H1 (cell line): ENCODE data around the gene CDC26. TPM values are rescaled to one million over a fixed set of nuclear protein-coding genes. Genes with fewer than 3 reads are reported as not detected.

Source experiments
- CTCF ChIA-PET: fragments of 300-600 bp; sonication (Branson Sonifier 250); formaldehyde crosslinking; loops from one replicate; lab custom pipeline; 2021; ENCODE audit not compliant: partially characterized antibody; lab: Charles Lee
- POLR2A ChIA-PET: fragments of 300-600 bp; sonication (Branson Sonifier 250); formaldehyde crosslinking; loops from one replicate; lab custom pipeline; 2021; ENCODE audit warnings: inconsistent platforms; ENCODE audit not compliant: partially characterized antibody; lab: Charles Lee
- DNase-seq, 2 experiments: peaks; one replicate each; pipeline versions ENCODE4 v3.0.0 to v3.0.0-alpha.2; 2010 to 2022; ENCODE audit warnings: low spot score in 2 of 2, low read depth in 1 of 2, mixed read lengths in 1 of 2
- FAIRE-seq: peaks from 2 replicates; lab custom pipeline; 2011; peaks lifted over from hg19 to GRCh38; lab: Jason Lieb, UNC
- H2AFZ ChIP-seq: 2 replicates; pipeline ENCODE4 v1.8.1; 2012; ENCODE audit warnings: low read length, inconsistent platforms
- H2AK5ac ChIP-seq: 2 replicates; pipeline ENCODE4 v1.6.1; 2013; ENCODE audit warnings: low read depth, low read length
- H2BK120ac ChIP-seq: replicated peaks from 2 replicates; pipeline ENCODE3; 2013; ENCODE audit warnings: low read depth, low read length, inconsistent platforms
- H2BK12ac ChIP-seq: 2 replicates; pipeline ENCODE4 v1.6.1; 2013; ENCODE audit warnings: low read depth, low read length
- H2BK15ac ChIP-seq: 2 replicates; pipeline ENCODE4 v1.6.1; 2013; ENCODE audit warnings: low read length
- H2BK20ac ChIP-seq: 2 replicates; pipeline ENCODE4 v1.6.1; 2013; ENCODE audit warnings: low read length
- H2BK5ac ChIP-seq: 2 replicates; pipeline ENCODE4 v1.6.1; 2013; ENCODE audit warnings: low read depth, low read length
- H3K14ac ChIP-seq: 2 replicates; pipeline ENCODE4 v1.6.1; 2013; ENCODE audit warnings: inconsistent platforms; ENCODE audit not compliant: insufficient read length
- H3K18ac ChIP-seq: 2 replicates; pipeline ENCODE4 v1.6.1; 2013; ENCODE audit warnings: low read length; ENCODE audit errors: extremely low read depth
- H3K23ac ChIP-seq: 2 replicates; pipeline ENCODE4 v1.6.1; 2013; ENCODE audit warnings: inconsistent platforms; ENCODE audit not compliant: insufficient read length
- H3K23me2 ChIP-seq: 2 replicates; pipeline ENCODE4 v1.6.1; 2013; ENCODE audit warnings: low read depth, low read length
- H3K27ac ChIP-seq: 2 replicates; pipeline ENCODE4 v1.6.1; 2011; ENCODE audit warnings: low read depth, low read length, inconsistent platforms
- H3K27me3 ChIP-seq, 4 experiments: replicated peaks in 1 of 4; 1 replicate in 1 of 4; 2 replicates in 3 of 4; pipeline versions ENCODE4 v1.6.1 to v1.8.1; 2011 to 2013; ENCODE audit warnings: low read length in 3 of 4, mild to moderate bottlenecking in 3 of 4, inconsistent platforms in 2 of 4, mixed read lengths in 2 of 4, moderate library complexity in 1 of 4; ENCODE audit not compliant: control insufficient read depth in 3 of 4, insufficient read depth in 3 of 4; ENCODE audit errors: extremely low read depth in 1 of 4
- H3K36me3 ChIP-seq, 4 experiments: 2 replicates each; pipeline versions ENCODE4 v1.6.1 to v1.8.1; 2011 to 2013; ENCODE audit warnings: mild to moderate bottlenecking in 4 of 4, low read length in 3 of 4, moderate library complexity in 2 of 4, control low read depth in 1 of 4, inconsistent platforms in 1 of 4; ENCODE audit not compliant: insufficient read depth in 4 of 4, control insufficient read depth in 2 of 4
- H3K4ac ChIP-seq: replicated peaks from 2 replicates; pipeline ENCODE3; 2013; ENCODE audit warnings: low read length, low read depth, mixed read lengths, inconsistent platforms; ENCODE audit not compliant: insufficient read length
- H3K4me1 ChIP-seq, 4 experiments: replicated peaks in 1 of 4; 1 replicate in 1 of 4; 2 replicates in 3 of 4; pipeline versions ENCODE4 v1.6.1 to v1.8.1; 2011 to 2013; ENCODE audit warnings: low read length in 3 of 4, inconsistent platforms in 2 of 4, mixed read lengths in 1 of 4; ENCODE audit not compliant: insufficient read depth in 4 of 4, control insufficient read depth in 3 of 4
- H3K4me2 ChIP-seq, 2 experiments: 2 replicates each; pipeline versions ENCODE4 v1.6.1 to v1.8.1; 2011 to 2013; ENCODE audit warnings: low read depth in 2 of 2, low read length in 2 of 2, control low read depth in 1 of 2, inconsistent platforms in 1 of 2, mild to moderate bottlenecking in 1 of 2; ENCODE audit not compliant: insufficient read depth in 1 of 2
- H3K4me3 ChIP-seq, 4 experiments: fragments of 200-600, 300-600 bp in 1 of 4; sonication (generic), shearing (Covaris generic), sonication (Bioruptor Twin) in 1 of 4; 2 replicates each; pipeline versions ENCODE4 v1.5.1 to v1.8.1; 2011 to 2016; ENCODE audit warnings: low read length in 4 of 4, low read depth in 3 of 4, control low read depth in 2 of 4, inconsistent platforms in 2 of 4, mild to moderate bottlenecking in 2 of 4, mixed read lengths in 1 of 4, moderate library complexity in 1 of 4; ENCODE audit not compliant: insufficient read depth in 2 of 4; ENCODE audit errors: extremely low read depth in 1 of 4
- H3K56ac ChIP-seq: replicated peaks from 2 replicates; pipeline ENCODE3; 2013; ENCODE audit warnings: low read depth, mild to moderate bottlenecking, mixed read lengths, low read length, inconsistent platforms; ENCODE audit not compliant: insufficient read length
- H3K79me1 ChIP-seq: 2 replicates; pipeline ENCODE4 v1.6.1; 2013; ENCODE audit warnings: low read depth, low read length, control low read depth
- H3K79me2 ChIP-seq, 2 experiments: 2 replicates each; pipeline versions ENCODE4 v1.6.1 to v1.8.1; 2012 to 2013; ENCODE audit warnings: low read length in 2 of 2, mild to moderate bottlenecking in 2 of 2, inconsistent platforms in 1 of 2; ENCODE audit not compliant: insufficient read depth in 2 of 2, control insufficient read depth in 1 of 2
- H3K9ac ChIP-seq, 4 experiments: replicated peaks in 1 of 4; 1 replicate in 1 of 4; 2 replicates in 3 of 4; pipeline versions ENCODE4 v1.6.1 to v1.8.1; 2011 to 2013; ENCODE audit warnings: low read depth in 3 of 4, low read length in 3 of 4, control low read depth in 2 of 4, mild to moderate bottlenecking in 2 of 4, moderate library complexity in 2 of 4, inconsistent platforms in 1 of 4; ENCODE audit errors: extremely low read depth in 1 of 4
- H3K9me3 ChIP-seq, 2 experiments: 2 replicates each; pipeline versions ENCODE4 v1.6.1 to v1.8.1; 2012 to 2013; ENCODE audit warnings: mild to moderate bottlenecking in 2 of 2, moderate library complexity in 2 of 2, control low read depth in 1 of 2, inconsistent platforms in 1 of 2, low read depth in 1 of 2, low read length in 1 of 2, mixed read lengths in 1 of 2; ENCODE audit not compliant: insufficient read depth in 2 of 2
- H4K20me1 ChIP-seq, 2 experiments: replicated peaks in 1 of 2; 2 replicates each; pipeline versions ENCODE3 to v1.8.1; 2011 to 2013; ENCODE audit warnings: inconsistent platforms in 2 of 2, low read length in 2 of 2, mild to moderate bottlenecking in 1 of 2; ENCODE audit not compliant: insufficient read depth in 2 of 2, control insufficient read depth in 1 of 2
- H4K5ac ChIP-seq: 2 replicates; pipeline ENCODE4 v1.6.1; 2013; ENCODE audit warnings: low read length, low read depth, mixed read lengths, inconsistent platforms; ENCODE audit not compliant: insufficient read length
- H4K8ac ChIP-seq: 2 replicates; pipeline ENCODE4 v1.8.0; 2013; ENCODE audit warnings: mild to moderate bottlenecking, moderate library complexity, low read length, inconsistent platforms; ENCODE audit not compliant: insufficient read depth; ENCODE audit errors: extremely low read depth
- H4K91ac ChIP-seq: replicated peaks from 2 replicates; pipeline ENCODE3; 2013; ENCODE audit warnings: low read length, mixed read lengths, inconsistent platforms; ENCODE audit not compliant: insufficient read length
- ASH2L ChIP-seq: fragments of 200-600, 300-600 bp; sonication (generic); IDR thresholded peaks from one replicate; pipeline ENCODE4 v1.7.1; 2017; ENCODE audit warnings: low read length
- JUND ChIP-seq: IDR thresholded peaks from 2 replicates; pipeline ENCODE4 v1.6.1; 2011; ENCODE audit warnings: mild to moderate bottlenecking, improper control_type of control experiment, low read length
- SP2 ChIP-seq: IDR thresholded peaks from 2 replicates; pipeline ENCODE4 v1.6.1; 2012; ENCODE audit warnings: mild to moderate bottlenecking, low read length, inconsistent platforms
- WGBS, 2 experiments: shearing (Covaris generic) in 1 of 2; methylation state at CpG; one replicate each; pipeline versions ENCODE4 v1.1.6 to v1.1.7; 2013 to 2015; ENCODE audit warnings: low lambda C conversion rate in 2 of 2, mixed read lengths in 2 of 2, inconsistent platforms in 1 of 2, low coverage in 1 of 2, missing lambda C conversion rate in 1 of 2; ENCODE audit not compliant: insufficient replicate concordance in 2 of 2, insufficient coverage in 1 of 2, insufficient read length in 1 of 2; ENCODE audit errors: extremely low coverage in 1 of 2, missing lambda C conversion rate in 1 of 2; 5-methylcytosine and 5-hydroxymethylcytosine counted together
- polyA plus RNA-seq, 7 experiments: library from polyadenylated mRNA; depleted of rRNA in 3 of 7; stranded (reverse) in 5 of 7; unstranded in 2 of 7; fragments of >200 nt in 5 of 7; fragments of 200-250 nt in 2 of 7; gene quantifications; 1 replicate in 5 of 7; 2 replicates in 1 of 7; 4 replicates in 1 of 7; pipeline versions ENCODE4 v1.2.1 to v1.2.3, GENCODE V29; 2011 to 2013; ENCODE audit warnings: missing spikeins in 2 of 7, mixed read lengths in 2 of 7
- total RNA-seq: library from RNA; stranded (reverse); fragmentation: NEBNext Ultra II Directional; extraction: Animal tissue kit (Norgen Biotek cat#: 25700); gene quantifications from 2 replicates; pipeline ENCODE4 v1.2.1, GENCODE V29; 2021

The CDC26 gene
- total and polyA plus RNA-seq, 2 of the 8 experiments (the other 6 are each of a cell fraction or from before 2014, with no cell fraction given): 31.5 to 41.9 TPM

DNA sequence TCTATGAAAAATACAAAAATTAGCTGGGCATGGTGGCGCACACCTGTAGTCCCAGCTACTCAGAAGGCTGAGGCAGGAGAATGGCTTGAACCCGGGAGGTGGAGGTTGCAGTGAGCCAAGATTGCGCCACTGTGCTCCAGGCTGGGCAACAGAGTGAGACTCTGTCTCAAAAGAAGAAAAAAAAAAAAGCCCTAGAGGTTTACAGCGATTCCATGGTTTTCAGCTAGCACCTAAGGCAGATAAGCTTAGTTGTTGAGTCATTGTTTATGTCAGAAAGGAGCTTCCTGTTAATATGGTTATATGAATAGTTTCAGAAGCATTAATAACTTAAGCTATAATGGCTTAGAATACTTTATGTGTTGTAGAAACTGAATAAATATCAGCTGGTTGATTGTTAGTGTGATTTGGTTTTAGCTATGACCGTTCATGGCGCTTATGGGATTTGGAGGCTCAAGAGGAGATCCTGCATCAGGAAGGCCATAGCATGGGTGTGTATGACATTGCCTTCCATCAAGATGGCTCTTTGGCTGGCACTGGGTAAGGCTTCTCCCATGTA, 14.8 kb upstream of the CDC26 start:
- Histone ChIP-seq H2AK5ac (no peak overlapping the region), H3K9ac (no peak overlapping the region), H3K4me1 (no peaks in the 10 kb centered on the region), H4K20me1 (peaks cover 0 to 3% of the 10 kb centered on the region in 2 experiments), H3K79me2 (no peaks in the 10 kb centered on the region), H3K27ac (no peak overlapping the region), H3K14ac (no peak overlapping the region), H3K4me2 (no peak overlapping the region), H3K4me3 (no peak overlapping the region), H2BK15ac (no peak overlapping the region), H3K56ac (no peak overlapping the region), H2BK120ac (no peak overlapping the region), H3K18ac (no peak overlapping the region), H3K27me3 (no peaks in the 10 kb centered on the region)
- CTCF ChIA-PET: interaction anchor here (0.6 kb wide), 1 partner anchor 50 kb away, joined by 3 read pairs; the partner anchor contains the start of gene WDR31
- FAIRE-seq: no peak
- no peak for TF ChIP-seq SP2
- TF ChIP-seq JUND: no peak
- TF ChIP-seq ASH2L: no peak
- TF ChIP-seq, all 59 proteins: peak for 0
- Histone ChIP-seq H3K4ac (no peak overlapping the region), H3K36me3 (peaks cover 28 to 76% (median 68%) of the 10 kb centered on the region in 4 experiments), H3K23me2 (no peaks in the 10 kb centered on the region), H4K91ac (no peak overlapping the region), H2BK5ac (no peak overlapping the region), H4K8ac (no peak overlapping the region), H2BK12ac (no peak overlapping the region), H3K23ac (no peak overlapping the region), H2AFZ (no peak overlapping the region), H3K9me3 (no peaks in the 10 kb centered on the region), H3K79me1 (no peaks in the 10 kb centered on the region), H2BK20ac (no peak overlapping the region), H4K5ac (no peak overlapping the region)
- 89% methylated on average over 6 of the region's 6 CpGs; no CpG with 5 or more reads in 1 of the 2 experiments for WGBS, 2 experiments
- POLR2A ChIA-PET: interaction anchor here (1.0 to 1.5 kb wide), 3 partner anchors 8 to 14 kb away, joined by 3 to 5 read pairs (median 4); partner anchors contain the start of genes CDC26 and PRPF4
- DNase-seq: no peak
